Stimulated activated CD4-positive, alpha-beta T cell treated with anti-CD3 and anti-CD28 coated beads, Interleukin-2, amount 100 ng/mL, for 4 hours (primary cell): ENCODE data around the gene HDAC2.
A peak's percentile ranks its signal among the peaks of the same experiment; 100 is the strongest.
"Not testable (repeated sequence)": the region's sequence is repeated elsewhere in the genome, so short reads cannot be mapped to it uniquely, and the experiment has no call there.

Source experiments
- DNase-seq: peaks from one replicate; pipeline ENCODE4 v3.0.0-alpha.2; 2020; ENCODE audit warnings: low read depth

The HDAC2 gene

GRCh38 chr6:113970805-113971676 is at the start of gene HDAC2:
TSS of gene HDAC2 (minus strand) at chr6:113971148. CDS start at chr6:113970908, 240 bp downstream.
- DNase-seq: peak; percentile 88

DNA sequence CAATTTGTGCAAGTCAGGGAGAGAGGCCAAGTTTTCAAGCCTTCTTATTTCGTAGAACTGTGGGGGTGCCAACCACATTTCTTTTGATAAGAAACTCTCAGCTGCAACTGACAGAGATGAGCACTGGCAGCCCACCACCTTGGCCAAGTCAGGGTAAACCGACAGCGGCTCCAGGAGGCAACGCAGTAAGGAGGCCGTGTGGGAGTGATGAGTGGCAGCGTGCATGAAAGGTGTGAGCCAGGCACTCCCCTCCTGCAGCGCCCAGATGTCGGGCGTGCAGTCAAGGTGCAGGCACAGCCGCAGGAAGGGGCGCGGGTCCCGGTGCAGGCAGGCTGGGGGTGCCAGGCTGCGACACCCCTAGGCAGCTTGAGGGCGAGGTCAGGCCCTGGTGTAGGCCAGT is 49.2 kb upstream of the HDAC2 start:
- no peak for DNase-seq

DNA sequence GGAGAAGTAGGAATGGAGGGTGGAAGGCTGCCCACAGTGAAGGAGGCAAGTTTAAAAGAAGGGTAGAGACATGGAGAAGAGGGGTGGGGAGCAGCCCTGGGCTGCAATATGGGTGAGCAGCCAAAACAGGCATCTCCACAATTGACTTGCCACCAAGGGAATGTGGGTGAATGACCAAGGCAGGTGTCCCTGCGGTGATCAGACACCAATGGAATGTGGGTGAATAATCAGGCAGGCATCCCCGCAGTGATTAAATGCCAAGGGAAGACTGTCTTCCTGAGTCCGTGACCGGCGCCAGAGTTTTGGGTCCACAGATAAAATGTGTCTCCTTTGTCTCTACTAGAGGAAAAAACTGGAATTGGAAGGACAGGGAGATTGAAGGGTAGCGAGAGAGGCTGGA is 46.2 kb upstream of the HDAC2 start:
- not testable (repeated sequence) for DNase-seq

GRCh38 chr6:114014106-114014505 is 43.2 kb upstream of the HDAC2 start:
- not testable (repeated sequence) for DNase-seq

DNA sequence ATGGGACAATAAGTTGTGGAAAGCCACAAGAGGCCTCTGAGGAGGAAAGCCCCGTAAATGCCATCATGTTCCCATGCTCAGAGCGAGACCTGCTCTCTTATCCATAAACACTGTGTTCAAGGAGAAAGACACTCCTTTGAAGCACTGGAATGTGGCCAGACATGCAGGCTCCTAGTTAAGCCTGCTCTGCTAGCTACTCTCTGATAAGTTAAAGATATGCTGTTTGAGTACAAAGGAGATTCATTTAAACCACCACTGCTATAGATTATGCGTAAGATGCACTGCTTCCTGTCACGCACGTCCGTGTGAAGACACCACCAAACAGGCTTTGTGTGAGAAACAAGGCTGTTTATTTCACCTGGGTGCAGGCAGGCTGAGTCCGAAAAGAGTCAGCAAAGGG is 40.5 kb upstream of the HDAC2 start:
- not testable (repeated sequence) for DNase-seq

DNA sequence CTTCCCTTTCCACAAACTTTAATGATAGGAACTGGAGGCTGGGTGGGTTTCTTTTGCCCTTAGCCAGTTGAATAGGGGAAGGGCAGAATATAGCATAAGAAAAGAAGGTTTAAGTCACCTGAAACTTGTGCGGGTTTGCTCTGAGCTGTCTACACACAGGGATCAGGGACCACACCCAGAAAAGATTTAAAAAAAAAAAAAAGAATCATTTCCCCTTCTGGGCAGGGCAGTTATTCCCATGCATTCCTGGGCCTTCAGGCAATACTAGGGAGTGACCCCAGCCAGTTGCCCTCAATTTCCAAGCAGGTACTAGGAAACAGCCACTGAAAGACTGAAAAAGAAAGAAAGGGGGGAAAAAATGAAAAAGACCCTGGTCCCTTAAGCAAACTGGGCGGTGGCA is 39.6 kb upstream of the HDAC2 start:
- DNase-seq: no peak

DNA sequence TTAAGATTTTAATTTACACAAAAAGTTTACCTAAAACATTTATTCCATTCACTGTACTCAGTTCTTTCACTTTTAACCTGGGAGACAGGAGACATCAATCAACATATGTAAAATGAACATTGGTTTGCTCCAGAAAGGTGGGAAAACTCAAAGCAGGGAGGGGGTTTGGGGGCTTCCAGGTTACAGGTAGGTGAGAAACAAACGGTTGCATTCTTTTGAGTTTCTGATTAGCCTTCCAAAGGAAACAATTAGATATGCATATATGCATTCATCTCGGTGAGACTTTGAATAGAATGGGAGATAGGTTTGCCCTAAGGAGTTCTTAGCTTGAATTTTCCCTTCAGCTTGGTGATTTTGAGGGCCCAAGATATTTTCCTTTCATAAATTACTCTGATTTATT is 38.2 kb upstream of the HDAC2 start:
- DNase-seq: no peak

- no peak for DNase-seq
These were observed 37.4 kb upstream of the HDAC2 start for GRCh38 chr6:114008331-114008730.

DNA sequence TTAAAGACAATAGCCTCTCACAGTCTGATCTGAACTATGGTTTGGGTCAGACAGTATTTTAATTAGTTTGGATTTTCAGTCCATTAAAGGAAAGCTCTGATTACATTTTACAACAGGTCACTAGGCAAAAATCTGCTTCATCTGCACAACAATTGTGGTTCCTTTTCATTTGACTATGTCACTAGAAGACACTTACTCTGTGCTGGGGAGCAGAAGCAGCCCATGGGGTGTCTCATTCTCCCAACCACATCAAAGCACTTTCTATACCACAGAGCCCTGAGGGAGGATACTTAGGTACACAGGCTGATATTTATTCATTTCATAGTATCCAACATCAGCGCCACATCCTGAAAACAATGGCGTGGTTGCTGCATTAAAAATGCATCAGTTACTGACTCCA is 36.6 kb upstream of the HDAC2 start:
- DNase-seq: no peak

- no peak for DNase-seq
These were observed 30.4 kb upstream of the HDAC2 start for GRCh38 chr6:114001354-114001753.

DNA sequence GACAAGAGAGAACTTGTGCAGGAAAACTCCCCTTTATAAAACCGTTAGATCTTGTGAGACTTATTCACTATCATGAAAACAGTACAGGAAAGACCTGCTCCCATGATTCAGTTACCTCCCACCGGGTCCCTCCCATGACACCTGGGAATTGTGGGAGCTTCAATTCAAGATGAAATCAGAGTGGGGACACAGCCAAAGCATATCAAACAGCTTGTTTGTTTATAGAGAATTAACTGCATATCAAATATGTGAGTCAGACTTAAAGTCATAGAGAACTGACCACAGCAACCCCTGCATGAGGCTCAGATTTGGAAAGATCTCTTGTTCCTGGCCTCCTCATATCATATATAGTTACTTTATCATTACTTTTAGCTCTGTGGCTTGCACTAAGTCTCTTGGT is 29.1 kb upstream of the HDAC2 start:
- DNase-seq: no peak

DNA sequence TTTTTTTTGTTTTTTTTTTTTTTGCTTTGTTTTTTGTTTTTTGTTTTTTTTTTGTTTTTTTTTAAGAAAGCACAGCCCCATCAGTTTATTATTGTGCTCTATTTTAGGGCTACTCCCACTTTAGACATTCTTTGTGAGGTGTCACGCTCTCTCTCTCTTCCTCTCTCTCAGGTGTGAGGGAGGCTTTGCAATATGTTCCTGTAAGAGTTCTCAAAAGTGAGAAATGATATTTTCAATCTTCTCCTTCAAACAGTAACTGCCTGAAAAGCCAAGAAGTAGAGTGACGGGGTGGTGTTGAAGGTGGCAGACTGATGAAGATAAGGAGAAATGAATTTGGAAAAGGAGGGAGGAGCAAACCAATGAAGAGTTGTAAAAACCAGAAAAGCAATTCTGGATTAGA is 28.3 kb upstream of the HDAC2 start:
- DNase-seq: no peak

DNA sequence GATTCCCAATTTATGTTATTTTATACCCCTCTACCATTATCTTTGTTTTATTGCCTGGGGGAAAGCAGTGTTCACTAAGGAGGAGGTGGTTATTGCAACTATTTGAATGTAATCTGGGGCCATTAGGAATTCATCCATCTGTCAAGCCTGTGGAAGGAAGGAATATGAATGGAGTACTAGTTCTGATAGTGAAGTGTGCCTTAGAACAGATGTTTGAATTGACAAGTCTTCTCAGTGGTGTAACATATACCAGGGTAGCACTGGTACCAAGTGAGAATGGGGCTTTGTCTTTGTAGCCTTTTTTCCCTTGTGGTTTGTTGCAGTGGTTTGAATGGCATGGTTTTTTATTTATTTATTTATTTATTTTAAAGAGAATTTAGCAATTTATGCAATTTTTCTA is 27.9 kb upstream of the HDAC2 start:
- DNase-seq: no peak

DNA sequence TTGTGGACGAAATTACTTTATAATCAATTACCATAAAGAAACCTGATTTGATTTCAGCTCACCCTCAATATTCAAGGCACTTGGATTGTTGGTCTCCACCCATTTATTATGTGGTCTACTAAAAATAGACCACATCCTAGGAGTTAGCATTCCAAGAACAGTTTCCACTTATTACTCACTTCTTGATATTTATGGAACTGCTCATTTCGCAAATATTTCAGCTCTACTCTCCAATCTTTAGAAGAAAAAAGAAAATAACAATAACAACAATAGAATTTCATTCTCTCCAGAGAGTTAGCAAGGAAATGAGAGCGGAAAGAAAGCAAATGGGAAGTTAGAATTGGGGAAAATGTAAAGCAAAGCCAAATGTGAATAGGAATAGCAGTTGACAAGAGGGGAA is 26.2 kb upstream of the HDAC2 start:
- no peak for DNase-seq

DNA sequence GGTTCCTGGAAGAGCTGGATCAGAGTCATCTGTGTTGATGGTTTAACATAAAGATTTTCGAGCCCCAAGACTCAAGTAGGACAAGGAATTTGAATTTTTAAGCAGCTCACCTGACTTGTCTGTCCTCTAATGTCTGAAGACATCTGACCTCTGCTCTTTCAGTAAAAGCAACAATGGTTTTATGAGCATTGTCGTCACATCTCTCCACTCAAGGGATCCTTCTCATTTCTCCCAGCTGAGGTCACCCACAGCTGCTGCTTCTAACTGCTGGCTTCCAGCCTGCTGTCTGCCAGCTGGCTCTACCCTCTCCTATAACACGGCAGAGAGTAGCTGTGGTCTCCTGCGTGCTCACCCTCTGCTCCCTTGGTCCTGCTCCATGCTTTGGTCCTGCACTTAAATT is 24.7 kb upstream of the HDAC2 start:
- no peak for DNase-seq

DNA sequence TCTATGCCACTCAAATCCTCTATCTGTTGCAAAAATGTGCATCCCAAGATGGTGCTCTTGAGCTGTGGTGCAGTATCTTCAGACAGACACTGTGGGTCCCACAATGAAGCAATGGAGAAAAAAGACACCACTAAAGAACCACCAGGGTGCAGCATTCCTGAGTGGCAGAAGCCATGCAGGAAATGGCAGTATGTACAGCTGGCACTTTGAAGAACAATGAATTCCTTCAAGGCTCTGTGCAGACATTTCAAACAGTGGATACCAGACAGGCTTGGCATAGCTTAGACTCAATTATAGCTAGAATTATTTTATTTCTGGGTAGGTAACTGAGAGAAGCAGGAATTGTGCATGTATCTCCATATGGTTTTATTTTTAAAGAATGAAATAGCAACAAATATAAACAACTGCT is 24.0 kb upstream of the HDAC2 start:
- no peak for DNase-seq

DNA sequence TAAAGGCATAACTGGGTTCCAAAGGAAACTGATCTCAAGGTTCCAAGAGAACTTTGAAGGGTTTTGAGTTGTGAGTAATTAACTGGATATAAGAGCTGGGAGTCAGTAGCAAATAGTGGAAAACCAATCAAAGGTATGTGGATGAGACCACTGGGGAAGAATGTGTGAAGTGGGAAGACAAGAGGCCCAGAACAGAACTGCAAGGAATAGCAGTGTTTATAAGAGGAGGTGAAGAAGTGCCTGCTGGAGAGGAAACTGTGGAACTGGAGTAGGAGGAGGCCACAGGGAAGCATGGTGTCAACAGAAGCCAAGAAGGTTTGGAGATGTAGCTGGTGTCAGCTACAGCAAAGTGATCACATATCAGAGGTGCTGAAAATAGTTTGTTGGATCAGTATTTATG is 18.7 kb upstream of the HDAC2 start:
- DNase-seq: no peak

- not testable (repeated sequence) for DNase-seq
These were observed 11.7 kb upstream of the HDAC2 start for GRCh38 chr6:113982675-113983074.

GRCh38 chr6:113982055-113982550 is 11.2 kb upstream of the HDAC2 start:
- DNase-seq: no peak

- no peak for DNase-seq
These were observed 10.1 kb upstream of the HDAC2 start for GRCh38 chr6:113980937-113981554.

DNA sequence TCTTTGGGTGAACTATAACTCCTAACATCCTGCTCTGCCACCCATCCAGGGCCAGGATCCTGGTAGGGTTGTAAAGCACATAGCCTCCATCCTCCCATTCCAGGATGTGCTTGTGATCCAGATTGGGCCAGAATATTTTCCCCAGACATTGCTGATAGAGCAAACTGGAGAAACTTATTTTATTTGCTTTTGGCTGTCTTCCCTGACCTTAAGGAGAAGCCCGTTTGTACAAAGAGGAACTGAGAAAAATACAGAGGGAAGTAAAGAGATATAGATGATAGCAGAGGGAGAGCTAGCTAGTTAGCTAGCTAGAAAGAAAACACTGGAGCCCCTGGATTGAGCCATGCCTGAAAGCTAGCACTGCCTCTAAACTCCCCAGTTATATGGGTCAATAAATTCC is 9.0 kb upstream of the HDAC2 start:
- DNase-seq: no peak

DNA sequence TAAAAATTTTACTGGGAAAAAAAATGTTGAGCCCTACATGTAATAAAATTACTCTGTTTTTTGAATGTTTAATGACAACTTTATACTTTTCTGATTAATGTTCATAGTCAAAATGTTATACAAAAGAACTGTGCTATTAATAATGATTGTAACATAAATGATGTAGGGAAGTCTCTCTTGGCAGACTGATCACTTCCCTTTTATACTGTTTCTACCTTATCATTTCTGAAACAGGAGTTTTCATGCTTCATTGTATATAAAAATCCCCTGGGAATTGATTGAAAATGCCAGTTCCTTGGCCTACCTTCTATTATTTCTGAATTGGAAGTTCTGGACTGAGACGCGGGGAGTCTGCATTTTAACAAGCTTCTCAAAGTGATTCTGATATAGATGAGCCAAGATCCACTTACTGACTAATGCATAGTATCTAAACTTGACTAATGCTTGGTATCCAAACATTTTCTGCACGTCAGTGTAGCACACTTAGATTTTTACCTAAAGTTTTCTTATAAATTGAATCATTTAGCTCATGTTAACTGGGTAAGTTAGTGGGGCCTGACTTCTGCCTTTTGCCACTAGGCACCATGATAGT is 7.2 kb upstream of the HDAC2 start:
- no peak for DNase-seq

DNA sequence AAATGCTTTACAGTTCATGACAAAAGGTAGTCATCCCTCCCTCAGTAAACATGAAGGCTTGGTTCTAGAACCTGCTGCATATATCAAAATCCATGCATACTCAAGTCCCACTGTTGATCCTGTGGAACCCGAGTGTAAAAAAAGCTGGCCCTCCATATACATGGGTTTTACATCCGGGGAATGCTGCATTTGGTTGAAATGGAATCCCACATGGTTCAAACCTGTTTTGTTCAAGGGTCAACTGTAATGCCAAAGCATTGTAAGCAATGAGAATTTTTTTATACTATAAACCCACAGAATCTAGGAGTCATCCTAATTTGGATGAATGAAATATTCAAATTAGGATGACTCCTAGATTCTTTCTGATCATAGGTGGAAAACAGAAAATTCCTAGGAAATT is 5.9 kb upstream of the HDAC2 start:
- DNase-seq: no peak
